ENCODE results near the gene PSMD8.

Gene PSMD8

GRCh38 chr19:38386300-38386970, 12.1 kb downstream of the PSMD8 start:
- 0 out of 2 replicates have a peak, but pooled peaks cover 3% of the 10 kb centered on the region for H4K20me1 ChIP-seq (ENCODE audit: insufficient read depth, low read length)
- H3K9ac ChIP-seq (ENCODE audit: low read length), result no peak overlapping the region
- no peak overlapping the region for H3K27ac ChIP-seq (ENCODE audit: low read length)
- no peaks in the 10 kb centered on the region for H3K27me3 ChIP-seq (ENCODE audit: low read depth, low read length)
- H3K36me3 ChIP-seq (replicated peaks; ENCODE audit: low read depth, low read length), result peaks cover 42% of the 10 kb centered on the region
- H3K4me3 ChIP-seq (ENCODE audit: low read length), result no peak overlapping the region
- H2AFZ ChIP-seq (ENCODE audit: low read depth, low read length), result no peak overlapping the region
- no peaks in the 10 kb centered on the region for H3K79me2 ChIP-seq (ENCODE audit: low read length)
- TF ChIP-seq CTCF (IDR thresholded peaks at IDR 0.05; ENCODE audit: low read depth, low read length), result no peak
- TF ChIP-seq EZH2phosphoT487 (IDR thresholded peaks at IDR 0.05; ENCODE audit: low read depth), result no peak
- peaks cover 5% of the 10 kb centered on the region; the same call in 1 of the 2 replicates for H3K4me1 ChIP-seq (ENCODE audit: low read length)
- H3K4me2 ChIP-seq (ENCODE audit: low read length), result no peak overlapping the region
- H3K9me3 ChIP-seq (ENCODE audit: insufficient read depth, low read length), result no peaks in the 10 kb centered on the region

GRCh38 chr19:38386971-38387549, 12.7 kb downstream of the PSMD8 start:
- Histone ChIP-seq H2AFZ (ENCODE audit: low read depth, low read length) (no peak overlapping the region), H3K27ac (ENCODE audit: low read length) (peak overlapping the region; percentile 73), H3K27me3 (ENCODE audit: low read depth, low read length) (no peaks in the 10 kb centered on the region), H3K9me3 (ENCODE audit: insufficient read depth, low read length) (no peaks in the 10 kb centered on the region), H3K79me2 (ENCODE audit: low read length) (no peaks in the 10 kb centered on the region), H3K4me1 (ENCODE audit: low read length) (peaks cover 5% of the 10 kb centered on the region; the same call in 1 of the 2 replicates), H3K4me3 (ENCODE audit: low read length) (peak overlapping the region; percentile 86), H3K4me2 (ENCODE audit: low read length) (peak overlapping the region; percentile 88), H4K20me1 (ENCODE audit: insufficient read depth, low read length) (0 out of 2 replicates have a peak, but pooled peaks cover 3% of the 10 kb centered on the region), H3K36me3 (replicated peaks; ENCODE audit: low read depth, low read length) (peaks cover 36% of the 10 kb centered on the region), H3K9ac (ENCODE audit: low read length) (no peak overlapping the region)
- TF ChIP-seq EZH2phosphoT487 (IDR thresholded peaks at IDR 0.05; ENCODE audit: low read depth) (no peak), CTCF (IDR thresholded peaks at IDR 0.05; ENCODE audit: low read depth, low read length) (no peak)

GRCh38 chr19:38387550-38388348, 13.4 kb downstream of the PSMD8 start, which contains the start of gene GGN:
Gene GGN (minus strand): TSS chr19:38388034. CDS start chr19:38387261, 773 bp downstream.
- Histone ChIP-seq H3K36me3 (replicated peaks; ENCODE audit: low read depth, low read length) (peaks cover 32% of the 10 kb centered on the region), H3K79me2 (ENCODE audit: low read length) (no peaks in the 10 kb centered on the region), H3K27ac (ENCODE audit: low read length) (peak within 1 kb of the TSS; percentile 73), H3K4me3 (ENCODE audit: low read length) (peak within 1 kb of the TSS; percentile 86), H4K20me1 (ENCODE audit: insufficient read depth, low read length) (0 out of 2 replicates have a peak, but pooled peaks cover 3% of the 10 kb centered on the region), H3K4me1 (ENCODE audit: low read length) (peaks cover 5% of the 10 kb centered on the region; the same call in 1 of the 2 replicates), H3K4me2 (ENCODE audit: low read length) (peak within 1 kb of the TSS; percentile 88), H3K9me3 (ENCODE audit: insufficient read depth, low read length) (no peaks in the 10 kb centered on the region), H3K9ac (ENCODE audit: low read length) (peak within 1 kb of the TSS; percentile 90), H2AFZ (ENCODE audit: low read depth, low read length) (peak within 1 kb of the TSS; percentile 90; the same call in 1 of the 2 replicates), H3K27me3 (ENCODE audit: low read depth, low read length) (no peaks in the 10 kb centered on the region)
- TF ChIP-seq CTCF (IDR thresholded peaks at IDR 0.05; ENCODE audit: low read depth, low read length) (no peak), EZH2phosphoT487 (IDR thresholded peaks at IDR 0.05; ENCODE audit: low read depth) (no peak)

Data from OCI-LY3 (cell line).